Gastroesophageal sphincter (tissue), 4 donors: ENCODE measurements around the gene SLC23A2. TPM values are rescaled to one million over a fixed set of nuclear protein-coding genes. Genes with fewer than 3 reads are reported as not detected.
"Not testable (repeated sequence)": the region's sequence is repeated elsewhere in the genome, so short reads cannot be mapped to it uniquely, and the experiment has no call there.

Experiments
- ATAC-seq: fragments of 150-250 bp; one replicate; pipeline ENCODE4 v1.9.1; 2016; ENCODE audit warnings: mild to moderate bottlenecking, moderate library complexity
- H3K27ac ChIP-seq, 4 donors: fragments of 200-600 bp; sonication (generic) in 3 of 4; 1 replicate in 3 of 4; 2 replicates in 1 of 4; pipeline ENCODE4 v1.5.1; 2016 to 2019
- H3K27me3 ChIP-seq: fragments of 200-600 bp; sonication (generic); one replicate; pipeline ENCODE4 v1.5.1; 2019
- H3K36me3 ChIP-seq, 2 donors: fragments of 200-600 bp; sonication (generic); one replicate each; pipeline ENCODE4 v1.5.1; 2019; ENCODE audit warnings: control low read depth in 1 of 2
- H3K4me1 ChIP-seq, 3 donors: fragments of 200-600 bp; sonication (generic); 1 replicate in 2 of 3; 2 replicates in 1 of 3; pipeline ENCODE4 v1.5.1; 2016 to 2019; ENCODE audit warnings: control low read depth in 2 of 3
- H3K4me3 ChIP-seq, 2 donors: fragments of 200-600 bp; sonication (generic); one replicate each; pipeline ENCODE4 v1.5.1; 2019; ENCODE audit warnings: mild to moderate bottlenecking in 1 of 2, moderate library complexity in 1 of 2
- H3K9me3 ChIP-seq, 3 donors: fragments of 200-600 bp; sonication (generic); one replicate each; pipeline ENCODE4 v1.5.1; 2017 to 2019; ENCODE audit warnings: control low read depth in 2 of 3
- EP300 ChIP-seq: sonication (generic); formaldehyde crosslinking; IDR thresholded peaks from one replicate; pipeline ENCODE4 v1.6.1; 2017; ENCODE audit warnings: antibody characterized with exemption, mild to moderate bottlenecking
- POLR2A ChIP-seq, 2 donors: fragments of 450-650 bp; IDR thresholded peaks; one replicate each; pipeline ENCODE4 v1.6.1; 2017; ENCODE audit warnings: antibody characterized with exemption in 2 of 2, mild to moderate bottlenecking in 2 of 2, moderate library complexity in 1 of 2
- POLR2AphosphoS5 ChIP-seq: sonication (generic); formaldehyde crosslinking; IDR thresholded peaks from one replicate; pipeline ENCODE4 v1.6.1; 2017; ENCODE audit warnings: antibody characterized with exemption
- WGBS, 2 donors: methylation state at CpG; one replicate each; pipeline ENCODE4 v1.1.5; 2018; ENCODE audit warnings: low coverage in 1 of 2; 5-methylcytosine and 5-hydroxymethylcytosine counted together
- total RNA-seq, 4 donors: library from RNA; depleted of rRNA; stranded (reverse); fragments of >200 nt; gene quantifications; one replicate each; pipeline ENCODE4 v1.1.0, GENCODE V29; 2016
- TF ChIP-seq, protein P1 (sequence below), 4 experiments: fragments of 200-600 bp in 2 of 4; fragments of 450-650 bp in 2 of 4; sonication (generic) in 1 of 4; IDR thresholded peaks; one replicate each; pipeline ENCODE4 v1.5.1; 2017 to 2019; ENCODE audit warnings: antibody characterized with exemption in 4 of 4, mild to moderate bottlenecking in 2 of 4, moderate library complexity in 2 of 4

The SLC23A2 gene
- total RNA-seq, 4 donors from 2014 or later = 11.5 to 19.1 (median 15.1) TPM

DNA sequence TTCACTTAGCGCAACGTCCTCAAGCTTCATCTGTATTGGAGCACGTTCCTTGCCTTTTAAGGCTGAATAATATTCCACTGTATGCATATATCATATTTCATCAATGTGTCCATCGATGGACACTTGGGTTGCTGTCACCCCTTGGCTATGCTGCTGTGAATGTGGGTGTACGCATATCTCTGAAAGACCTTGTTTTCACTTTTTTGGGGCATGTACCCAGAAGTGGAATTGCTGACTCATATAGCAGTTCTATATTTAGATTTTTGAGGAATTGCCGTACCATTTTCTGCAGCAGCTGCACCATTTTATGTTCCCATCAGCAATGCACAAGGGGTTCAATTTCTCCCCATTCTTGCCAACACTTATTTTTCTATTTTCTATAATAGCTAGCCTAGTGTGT is 22.8 kb upstream of the SLC23A2 start:
- no peaks in the 10 kb centered on the region for H3K27me3 ChIP-seq
- TF ChIP-seq POLR2A (IDR thresholded peaks at IDR 0.05) = no peak
- no peak for TF ChIP-seq POLR2AphosphoS5
- TF ChIP-seq, protein P1, sequence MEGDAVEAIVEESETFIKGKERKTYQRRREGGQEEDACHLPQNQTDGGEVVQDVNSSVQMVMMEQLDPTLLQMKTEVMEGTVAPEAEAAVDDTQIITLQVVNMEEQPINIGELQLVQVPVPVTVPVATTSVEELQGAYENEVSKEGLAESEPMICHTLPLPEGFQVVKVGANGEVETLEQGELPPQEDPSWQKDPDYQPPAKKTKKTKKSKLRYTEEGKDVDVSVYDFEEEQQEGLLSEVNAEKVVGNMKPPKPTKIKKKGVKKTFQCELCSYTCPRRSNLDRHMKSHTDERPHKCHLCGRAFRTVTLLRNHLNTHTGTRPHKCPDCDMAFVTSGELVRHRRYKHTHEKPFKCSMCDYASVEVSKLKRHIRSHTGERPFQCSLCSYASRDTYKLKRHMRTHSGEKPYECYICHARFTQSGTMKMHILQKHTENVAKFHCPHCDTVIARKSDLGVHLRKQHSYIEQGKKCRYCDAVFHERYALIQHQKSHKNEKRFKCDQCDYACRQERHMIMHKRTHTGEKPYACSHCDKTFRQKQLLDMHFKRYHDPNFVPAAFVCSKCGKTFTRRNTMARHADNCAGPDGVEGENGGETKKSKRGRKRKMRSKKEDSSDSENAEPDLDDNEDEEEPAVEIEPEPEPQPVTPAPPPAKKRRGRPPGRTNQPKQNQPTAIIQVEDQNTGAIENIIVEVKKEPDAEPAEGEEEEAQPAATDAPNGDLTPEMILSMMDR (IDR thresholded peaks at IDR 0.05) = no peak
- TF ChIP-seq EP300 = no peak
- no peaks in the 10 kb centered on the region for H3K9me3 ChIP-seq
- H3K36me3 ChIP-seq = no peaks in the 10 kb centered on the region
- WGBS, 2 donors = 63 to 80% methylated on average over 4 to 5 of the region's 6 CpGs
- ATAC-seq = no peak
- no peak overlapping the region for H3K4me3 ChIP-seq
- H3K27ac ChIP-seq = no peak overlapping the region
- no peaks in the 10 kb centered on the region for H3K4me1 ChIP-seq

GRCh38 chr20:5023171-5023570 is 21.9 kb upstream of the SLC23A2 start:
- not testable (repeated sequence) for ATAC-seq, H3K27ac ChIP-seq, H3K9me3 ChIP-seq, H3K27me3 ChIP-seq, H3K4me3 ChIP-seq, H3K36me3 ChIP-seq, H3K4me1 ChIP-seq
- WGBS, 2 donors = 86 to 88% methylated on average over 1 to 3 of the region's 4 CpGs

GRCh38 chr20:5020760-5021159 is 19.4 kb upstream of the SLC23A2 start:
- H3K4me3 ChIP-seq = no peak overlapping the region
- H3K9me3 ChIP-seq = no peaks in the 10 kb centered on the region
- H3K27ac ChIP-seq = no peak overlapping the region
- TF ChIP-seq EP300 (no peak), POLR2AphosphoS5 (no peak), POLR2A (IDR thresholded peaks at IDR 0.05) (no peak)
- TF ChIP-seq, protein P1 (IDR thresholded peaks at IDR 0.05) = no peak
- 73 to 84% methylated on average over 4 to 5 of the region's 5 CpGs for WGBS, 2 donors
- no peaks in the 10 kb centered on the region for H3K4me1 ChIP-seq
- H3K36me3 ChIP-seq = no peaks in the 10 kb centered on the region
- no peak for ATAC-seq
- H3K27me3 ChIP-seq = no peaks in the 10 kb centered on the region

DNA sequence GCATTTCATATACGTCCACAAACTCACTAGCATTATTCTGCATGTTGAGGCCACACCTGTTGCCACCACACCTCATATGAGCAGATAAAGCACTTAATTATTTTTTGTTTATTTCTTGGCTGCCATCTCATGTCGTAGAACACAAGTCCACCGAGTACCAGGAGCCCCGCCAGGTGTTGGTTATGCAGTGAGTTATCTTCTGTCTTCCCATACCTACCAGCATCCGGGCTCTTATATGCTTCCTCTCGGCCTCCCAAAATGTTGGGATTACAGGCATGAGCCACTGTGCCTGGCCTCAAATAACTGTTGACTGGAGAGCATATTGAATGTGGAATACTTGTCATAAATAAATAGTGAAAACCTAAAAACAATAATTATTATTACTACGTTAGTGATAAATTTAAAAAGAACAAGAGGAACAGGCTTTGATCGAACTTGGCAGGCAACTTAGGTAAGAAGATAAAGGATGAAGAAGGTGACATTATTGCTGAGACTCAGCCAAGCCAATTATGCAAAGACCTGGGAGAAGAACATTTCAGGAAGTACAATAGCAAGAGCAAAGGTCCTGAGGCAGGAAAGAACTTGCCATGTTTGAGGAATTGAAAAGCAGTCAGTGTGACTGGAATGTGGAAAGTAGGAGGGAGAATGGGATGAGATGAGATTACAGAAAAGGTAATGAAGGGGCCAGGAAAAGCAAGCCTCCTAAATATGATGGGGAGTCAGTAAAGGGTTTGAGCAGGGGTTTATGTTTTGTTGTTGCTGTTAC is 12.6 kb upstream of the SLC23A2 start:
- ATAC-seq = no peak
- Histone ChIP-seq H3K4me3 (no peak overlapping the region), H3K27me3 (no peaks in the 10 kb centered on the region), H3K9me3 (no peaks in the 10 kb centered on the region), H3K4me1 (no peaks in the 10 kb centered on the region), H3K36me3 (no peaks in the 10 kb centered on the region), H3K27ac (no peak overlapping the region)
- whole genome bisulfite sequencing, 2 donors = 71 to 85% methylated on average over 6 to 7 of the region's 8 CpGs
- TF ChIP-seq EP300 (no peak), POLR2AphosphoS5 (no peak), POLR2A (IDR thresholded peaks at IDR 0.05) (no peak)
- TF ChIP-seq, protein P1 (IDR thresholded peaks at IDR 0.05) = no peak

DNA sequence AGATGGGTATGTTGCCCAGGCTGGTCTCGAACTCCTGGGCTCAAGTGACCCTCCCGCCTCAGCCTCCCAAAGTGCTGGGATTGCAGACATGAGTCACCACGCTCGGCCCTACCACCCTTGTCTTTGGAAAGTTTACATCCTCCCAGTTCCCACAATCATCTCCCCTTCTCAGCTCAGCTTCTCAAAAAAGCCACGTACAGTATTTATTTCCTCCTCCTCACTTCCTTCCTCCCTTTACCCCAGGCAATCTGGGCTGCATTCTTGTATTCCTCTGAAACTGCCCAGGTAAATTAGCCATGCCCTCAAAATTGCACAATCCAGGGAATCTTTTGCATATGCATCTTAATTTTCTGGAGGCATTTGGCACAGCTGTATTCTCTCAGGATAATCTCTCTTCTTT is 7.4 kb upstream of the SLC23A2 start:
- Histone ChIP-seq H3K27ac (no peak overlapping the region), H3K36me3 (no peaks in the 10 kb centered on the region), H3K27me3 (no peaks in the 10 kb centered on the region), H3K9me3 (no peaks in the 10 kb centered on the region), H3K4me3 (no peak overlapping the region), H3K4me1 (no peaks in the 10 kb centered on the region)
- ATAC-seq = no peak
- 26 to 38% methylated on average over 5 of the region's 5 CpGs for WGBS, 2 donors
- TF ChIP-seq POLR2AphosphoS5 (no peak), POLR2A (IDR thresholded peaks at IDR 0.05) (no peak), EP300 (no peak)
- TF ChIP-seq, protein P1 (IDR thresholded peaks at IDR 0.05) = no peak
